H9 (cell line): ENCODE data around the gene ZNF544. TPM values are rescaled to one million over a fixed set of nuclear protein-coding genes. Genes with fewer than 3 reads are reported as not detected.

Experiments
- DNase-seq: peaks from one replicate; pipeline ENCODE4 v3.0.0-alpha.2; 2017
- H2AFZ ChIP-seq: one replicate; pipeline ENCODE4 v1.6.1; 2013; ENCODE audit warnings: mild to moderate bottlenecking, low read length, control low read depth, moderate library complexity
- H2AK5ac ChIP-seq: 2 replicates; pipeline ENCODE4 v1.6.1; 2013; ENCODE audit warnings: low read length, control low read depth, mixed read lengths; ENCODE audit not compliant: insufficient read length
- H2BK120ac ChIP-seq: one replicate; pipeline ENCODE4 v1.6.1; 2013; ENCODE audit warnings: low read depth, mild to moderate bottlenecking, low read length, control low read depth, inconsistent platforms; ENCODE audit not compliant: poor library complexity, severe bottlenecking
- H2BK12ac ChIP-seq: 2 replicates; pipeline ENCODE4 v1.6.1; 2013; ENCODE audit warnings: low read length, control low read depth, mixed read lengths, low read depth; ENCODE audit not compliant: insufficient read length
- H2BK15ac ChIP-seq: 2 replicates; pipeline ENCODE4 v1.6.1; 2013; ENCODE audit warnings: low read depth, low read length, control low read depth
- H2BK20ac ChIP-seq: one replicate; pipeline ENCODE4 v1.6.1; 2013; ENCODE audit warnings: low read depth, mild to moderate bottlenecking, low read length, control low read depth, inconsistent platforms; ENCODE audit not compliant: poor library complexity, severe bottlenecking
- H2BK5ac ChIP-seq: 2 replicates; pipeline ENCODE4 v1.6.1; 2013; ENCODE audit warnings: low read length, control low read depth, mixed read lengths; ENCODE audit not compliant: insufficient read length
- H3K14ac ChIP-seq: 2 replicates; pipeline ENCODE4 v1.6.1; 2013; ENCODE audit warnings: low read length, control low read depth; ENCODE audit not compliant: insufficient read depth
- H3K18ac ChIP-seq: 2 replicates; pipeline ENCODE4 v1.6.1; 2013; ENCODE audit warnings: low read depth, mild to moderate bottlenecking, mixed read lengths, low read length, control low read depth; ENCODE audit not compliant: insufficient read length
- H3K23ac ChIP-seq: 2 replicates; pipeline ENCODE4 v1.6.1; 2013; ENCODE audit warnings: low read length, control low read depth, mixed read lengths, low read depth; ENCODE audit not compliant: insufficient read length
- H3K23me2 ChIP-seq: 2 replicates; pipeline ENCODE4 v1.6.1; 2013; ENCODE audit warnings: low read depth, mild to moderate bottlenecking, mixed read lengths, low read length, control low read depth; ENCODE audit not compliant: insufficient read length, poor library complexity, severe bottlenecking
- H3K27ac ChIP-seq: 2 replicates; pipeline ENCODE4 v1.5.1; 2013; ENCODE audit warnings: low read length, control low read depth, mixed read lengths, low read depth; ENCODE audit not compliant: insufficient read length
- H3K27me3 ChIP-seq: 2 replicates; pipeline ENCODE4 v1.6.1; 2013; ENCODE audit warnings: low read length, control low read depth, inconsistent platforms; ENCODE audit not compliant: insufficient read depth
- H3K4ac ChIP-seq: 2 replicates; pipeline ENCODE4 v1.6.1; 2013; ENCODE audit warnings: low read depth, mild to moderate bottlenecking, control low read depth, inconsistent platforms, low read length, moderate library complexity
- H3K4me1 ChIP-seq: 2 replicates; pipeline ENCODE4 v1.6.1; 2013; ENCODE audit warnings: low read length, control low read depth, inconsistent platforms; ENCODE audit not compliant: insufficient read depth
- H3K4me2 ChIP-seq: 2 replicates; pipeline ENCODE4 v1.6.1; 2013; ENCODE audit warnings: low read length, control low read depth, mixed read lengths; ENCODE audit not compliant: insufficient read length, insufficient read depth
- H3K56ac ChIP-seq: 2 replicates; pipeline ENCODE4 v1.6.1; 2013; ENCODE audit warnings: low read depth, mild to moderate bottlenecking, mixed read lengths, low read length, control low read depth; ENCODE audit not compliant: insufficient read length
- H3K79me1 ChIP-seq: 2 replicates; pipeline ENCODE4 v1.6.1; 2013; ENCODE audit warnings: low read depth, mild to moderate bottlenecking, moderate library complexity, low read length, control low read depth, inconsistent platforms; ENCODE audit not compliant: insufficient read depth, poor library complexity, severe bottlenecking
- H3K79me2 ChIP-seq: 2 replicates; pipeline ENCODE4 v1.6.1; 2013; ENCODE audit warnings: low read length, control low read depth, inconsistent platforms; ENCODE audit not compliant: insufficient read depth
- H3K9ac ChIP-seq: 2 replicates; pipeline ENCODE4 v1.6.1; 2013; ENCODE audit warnings: low read length, control low read depth, mixed read lengths; ENCODE audit not compliant: insufficient read length; ENCODE audit errors: extremely low read depth
- H3K9me3 ChIP-seq: one replicate; pipeline ENCODE4 v1.6.1; 2013; ENCODE audit warnings: low read depth, low read length, inconsistent platforms; ENCODE audit not compliant: control insufficient read depth
- H3T11ph ChIP-seq: one replicate; pipeline ENCODE4 v1.6.1; 2013; ENCODE audit warnings: mild to moderate bottlenecking, low read length, control low read depth, inconsistent platforms
- H4K20me1 ChIP-seq: one replicate; pipeline ENCODE4 v1.6.1; 2013; ENCODE audit not compliant: control insufficient read depth, insufficient read length, insufficient read depth
- H4K5ac ChIP-seq: 2 replicates; pipeline ENCODE4 v1.6.1; 2013; ENCODE audit warnings: low read depth, mild to moderate bottlenecking, mixed read lengths, low read length, control low read depth; ENCODE audit not compliant: insufficient read length
- H4K8ac ChIP-seq: replicated peaks from 2 replicates; pipeline ENCODE4 v1.6.1; 2013; ENCODE audit warnings: low read length, control low read depth, mixed read lengths, low read depth; ENCODE audit not compliant: insufficient read length
- H4K91ac ChIP-seq: 2 replicates; pipeline ENCODE4 v1.6.1; 2013; ENCODE audit warnings: low read depth, mild to moderate bottlenecking, moderate library complexity, mixed read lengths, low read length, control low read depth; ENCODE audit not compliant: insufficient read length
- H3K27ac Mint-ChIP-seq, 3 experiments: 2 replicates in 2 of 3; 3 replicates in 1 of 3; pipeline ENCODE4 v1.8.0; 2020 to 2021; ENCODE audit warnings: mixed read lengths in 3 of 3, mild to moderate bottlenecking in 1 of 3, moderate library complexity in 1 of 3
- H3K27me3 Mint-ChIP-seq: 2 replicates; pipeline ENCODE4 v1.8.0; 2021; ENCODE audit warnings: low read depth, mild to moderate bottlenecking, moderate library complexity, mixed read lengths
- H3K36me3 Mint-ChIP-seq, 3 experiments: 2 replicates in 2 of 3; 3 replicates in 1 of 3; pipeline ENCODE4 v1.8.0; 2020 to 2021; ENCODE audit warnings: low read depth in 3 of 3, mixed read lengths in 3 of 3; ENCODE audit not compliant: insufficient read depth in 1 of 3
- H3K4me1 Mint-ChIP-seq, 2 experiments: 2 replicates each; pipeline ENCODE4 v1.8.0; 2020; ENCODE audit warnings: mixed read lengths in 2 of 2
- H3K4me3 Mint-ChIP-seq, 2 experiments: 2 replicates in 1 of 2; 3 replicates in 1 of 2; pipeline ENCODE4 v1.8.0; 2020 to 2021; ENCODE audit warnings: mild to moderate bottlenecking in 2 of 2, mixed read lengths in 2 of 2, moderate library complexity in 1 of 2
- H3K9me3 Mint-ChIP-seq, 2 experiments: 2 replicates in 1 of 2; 3 replicates in 1 of 2; pipeline ENCODE4 v1.8.0; 2020; ENCODE audit warnings: mild to moderate bottlenecking in 2 of 2, mixed read lengths in 2 of 2, moderate library complexity in 1 of 2
- CTCF ChIP-seq: fragments of 200-600 bp; sonication (generic); conservative IDR thresholded peaks from 3 replicates; pipeline ENCODE4 v1.8.0; 2021; ENCODE audit warnings: antibody characterized with exemption, mild to moderate bottlenecking
- WGBS: extraction: QIAGEN DNeasy Blood & Tissue Kit; methylation state at CpG from one replicate; pipeline ENCODE4 v1.1.7; 2013; ENCODE audit warnings: missing lambda C conversion rate, low lambda C conversion rate, mixed read lengths; ENCODE audit not compliant: insufficient read length; ENCODE audit errors: extremely low coverage; 5-methylcytosine and 5-hydroxymethylcytosine counted together
- total RNA-seq: library from RNA; stranded (reverse); gene quantifications from 2 replicates; pipeline ENCODE4 v1.2.1, GENCODE V29; 2021

Gene ZNF544
- total RNA-seq, 1 experiment from 2014 or later: 97.2 TPM

GRCh38 chr19:58217607-58218391, 10.9 kb upstream of the ZNF544 start:
- Histone ChIP-seq H4K5ac (no peak overlapping the region), H3K9me3 (peaks cover 5% of the 10 kb centered on the region), H2BK20ac (no peak overlapping the region), H3K18ac (no peak overlapping the region), H2BK12ac (no peak overlapping the region), H3K4ac (no peak overlapping the region), H3T11ph (no peak overlapping the region), H3K4me2 (no peak overlapping the region), H2AFZ (no peak overlapping the region), H2BK5ac (no peak overlapping the region), H2BK15ac (no peak overlapping the region), H4K8ac (no peak overlapping the region), H3K14ac (no peak overlapping the region), H2BK120ac (no peak overlapping the region), H3K27ac (no peak overlapping the region), H3K23me2 (no peaks in the 10 kb centered on the region), H3K56ac (no peak overlapping the region), H3K27me3 (no peaks in the 10 kb centered on the region), H3K9ac (no peak overlapping the region), H4K91ac (no peak overlapping the region), H4K20me1 (no peaks in the 10 kb centered on the region), H3K4me1 (no peaks in the 10 kb centered on the region; the same call in 1 of the 2 replicates), H2AK5ac (no peak overlapping the region), H3K79me2 (no peaks in the 10 kb centered on the region), H3K23ac (no peak overlapping the region), H3K79me1 (no peaks in the 10 kb centered on the region)
- Mint-ChIP-seq H3K27me3 (0 out of 2 replicates have a peak, but pooled peaks cover 4% of the 10 kb centered on the region), H3K4me3 (no peak overlapping the region), H3K4me1 (no peaks in the 10 kb centered on the region), H3K27ac (no peak overlapping the region), H3K9me3 (peaks cover 43 to 63% of the 10 kb centered on the region in 2 experiments), H3K36me3 (peaks cover 15 to 20% (median 15%) of the 10 kb centered on the region in 3 experiments)
- WGBS: no CpG with 5 or more reads among the region's 25 CpGs
- TF ChIP-seq CTCF: no peak
- no peak for DNase-seq
